Subcutaneous adipose tissue (tissue), 4 donors: Measurements from ENCODE around the gene PRSS57. TPM values are rescaled to one million over a fixed set of nuclear protein-coding genes. Genes with fewer than 3 reads are reported as not detected.

Experiments used
- CTCF ChIP-seq: fragments of 450-650 bp; IDR thresholded peaks from one replicate; pipeline ENCODE4 v1.5.1; 2016; ENCODE audit warnings: low read depth, mild to moderate bottlenecking, control low read depth, antibody characterized with exemption, moderate library complexity
- total RNA-seq, 4 donors: library from RNA; depleted of rRNA; stranded (reverse); fragments of >200 nt; gene quantifications; one replicate each; pipeline ENCODE4 v1.1.0, GENCODE V29; 2016

PRSS57 gene
- total RNA-seq, 4 donors from 2014 or later = not detected

GRCh38 chr19:644789-645188 is 50.5 kb downstream of the PRSS57 start:
- no peak for TF ChIP-seq CTCF

DNA sequence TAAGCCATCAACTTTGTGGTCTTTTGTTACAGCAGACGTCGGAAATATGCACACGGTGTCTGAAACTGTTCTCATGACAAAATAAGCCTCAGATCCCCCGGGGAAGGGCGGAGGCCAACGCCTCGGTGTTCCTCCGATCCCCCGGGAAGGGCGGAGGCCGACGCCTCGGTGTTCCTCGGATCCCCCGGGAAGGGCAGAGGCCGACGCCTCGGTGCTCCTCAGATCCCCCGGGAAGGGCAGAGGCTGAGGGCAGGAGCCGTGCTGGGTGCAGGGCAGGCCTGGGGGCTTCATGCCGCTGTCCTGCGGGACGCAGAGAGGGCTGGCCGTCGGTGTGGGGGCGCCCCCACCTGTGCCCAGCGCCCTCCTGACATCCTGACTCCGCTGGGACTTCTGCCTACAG is 50.9 kb downstream of the PRSS57 start:
- no peak for TF ChIP-seq CTCF

- TF ChIP-seq CTCF = no peak
Measured at GRCh38 chr19:643736-644135, 51.5 kb downstream of the PRSS57 start.

DNA sequence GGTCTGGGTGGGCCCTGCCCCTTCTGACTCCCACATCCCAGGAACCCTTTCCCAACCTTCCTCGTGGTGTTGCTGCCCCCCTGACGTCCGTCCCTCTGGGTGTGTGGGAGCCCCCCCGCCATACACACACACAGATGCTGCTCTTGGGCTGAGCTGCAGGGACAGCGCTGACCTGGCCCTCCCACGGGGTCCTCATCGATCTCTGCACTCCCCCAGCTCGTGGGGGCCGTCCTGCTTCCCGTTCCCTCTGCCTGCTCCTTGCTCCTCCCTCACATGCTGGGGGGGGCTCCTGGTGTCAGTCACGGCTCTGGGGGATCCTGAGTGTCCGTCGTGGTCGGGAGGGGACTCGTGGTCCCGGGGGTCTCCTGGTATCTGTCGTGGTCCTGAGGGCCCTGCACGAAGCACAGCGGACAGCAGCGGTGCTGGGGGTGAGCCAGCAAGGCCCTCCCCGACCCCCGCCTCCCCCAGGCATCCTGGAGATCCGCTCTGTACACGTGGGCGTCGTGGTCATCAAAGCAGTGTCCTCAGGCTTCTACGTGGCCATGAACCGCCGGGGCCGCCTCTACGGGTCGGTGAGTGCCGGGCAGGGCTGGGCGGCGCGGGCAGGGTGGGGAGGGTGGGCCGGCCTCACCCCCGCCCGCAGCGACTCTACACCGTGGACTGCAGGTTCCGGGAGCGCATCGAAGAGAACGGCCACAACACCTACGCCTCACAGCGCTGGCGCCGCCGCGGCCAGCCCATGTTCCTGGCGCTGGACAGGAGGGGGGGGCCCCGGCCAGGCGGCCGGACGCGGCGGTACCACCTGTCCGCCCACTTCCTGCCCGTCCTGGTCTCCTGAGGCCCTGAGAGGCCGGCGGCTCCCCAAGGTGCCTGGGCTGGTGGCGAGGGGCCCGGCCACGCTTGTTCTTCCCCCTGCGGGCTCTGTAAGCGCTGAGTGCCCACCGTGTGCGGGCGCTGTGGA is 52.2 kb downstream of the PRSS57 start:
- no peak for TF ChIP-seq CTCF

- TF ChIP-seq CTCF = no peak
Measured at GRCh38 chr19:641702-642101, 53.5 kb downstream of the PRSS57 start.

- TF ChIP-seq CTCF = no peak
Measured at GRCh38 chr19:640606-641189, 54.6 kb downstream of the PRSS57 start.

DNA sequence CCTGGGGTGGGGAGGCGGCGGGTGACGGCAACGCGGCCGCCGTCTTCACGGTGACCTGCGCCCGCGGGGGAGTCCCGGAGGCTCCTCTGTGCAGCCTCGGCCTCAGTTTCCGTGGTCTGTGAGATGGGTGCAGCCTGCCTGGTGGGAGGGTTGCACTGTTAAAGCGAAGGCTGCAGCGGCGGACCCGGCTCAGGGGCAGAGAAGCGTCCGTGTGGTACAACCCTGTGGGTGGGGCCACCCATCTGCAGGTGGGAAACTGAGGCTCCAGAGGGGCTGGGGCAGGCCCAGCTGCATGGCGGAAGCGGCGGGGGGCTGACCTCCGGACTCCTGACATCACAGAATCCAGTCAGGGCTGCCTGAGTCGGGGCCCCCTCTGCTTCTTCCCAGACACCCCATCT is 55.1 kb downstream of the PRSS57 start:
- TF ChIP-seq CTCF = no peak
